Bronchial epithelial cell (primary cell): ENCODE data around the gene SHROOM3. TPM values are rescaled to one million over a fixed set of nuclear protein-coding genes. Genes with fewer than 3 reads are reported as not detected.

Experiments
- DNase-seq: peaks from one replicate; pipeline ENCODE4 v3.0.0-alpha.2; 2010; ENCODE audit warnings: low read depth
- FAIRE-seq: peaks from 2 replicates; lab custom pipeline; 2011; peaks lifted over from hg19 to GRCh38; lab: Jason Lieb, UNC
- H3K27me3 ChIP-seq: 2 replicates; pipeline ENCODE4 v1.5.1; 2011; ENCODE audit warnings: low read length; ENCODE audit not compliant: control insufficient read depth, insufficient read depth
- H3K36me3 ChIP-seq: 2 replicates; pipeline ENCODE4 v1.5.1; 2011; ENCODE audit warnings: low read length; ENCODE audit not compliant: control insufficient read depth, insufficient read depth
- H3K4me3 ChIP-seq: 2 replicates; pipeline ENCODE4 v1.5.1; 2011; ENCODE audit warnings: mild to moderate bottlenecking, low read depth, low read length, control low read depth
- CTCF ChIP-seq: IDR thresholded peaks from 2 replicates; pipeline ENCODE4 v1.5.1; 2011; ENCODE audit warnings: mild to moderate bottlenecking, moderate library complexity, low read length, control low read depth, inconsistent platforms; ENCODE audit not compliant: insufficient read depth, severe bottlenecking
- total RNA-seq: library from RNA; depleted of rRNA; stranded (reverse); fragments of >200 nt; gene quantifications from 2 replicates; pipeline ENCODE4 v1.2.1, GENCODE V29; 2014

SHROOM3 gene
- total RNA-seq, 1 donor from 2014 or later = 6.3 TPM

DNA sequence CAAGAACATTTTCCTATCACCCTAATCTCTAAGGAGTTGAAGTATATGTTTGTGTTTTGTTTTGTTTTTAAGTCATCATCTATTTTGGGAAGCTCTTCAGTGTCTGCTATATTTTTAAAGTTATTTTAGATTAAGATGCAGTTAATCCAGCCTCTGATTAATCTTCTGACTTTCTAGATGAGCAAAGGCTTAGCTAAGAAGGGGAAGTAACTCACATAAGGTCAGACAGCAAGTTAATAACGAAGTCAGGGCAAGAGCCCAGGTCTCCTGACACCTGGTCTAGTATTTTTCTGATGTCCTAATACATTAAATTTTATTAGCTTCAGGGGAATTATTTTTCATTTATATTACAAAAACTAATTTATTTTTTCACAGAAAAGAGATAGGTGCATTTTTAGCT lies 294.4 kb downstream of the SHROOM3 start:
- no peak for TF ChIP-seq CTCF
- FAIRE-seq (no peak), DNase-seq (no peak)
- no peaks in the 10 kb centered on the region for H3K36me3 ChIP-seq
- no peaks in the 10 kb centered on the region for H3K27me3 ChIP-seq
- H3K4me3 ChIP-seq = no peak overlapping the region

GRCh38 chr4:76729980-76730379 lies 295.0 kb downstream of the SHROOM3 start:
- no peaks in the 10 kb centered on the region for H3K27me3 ChIP-seq
- H3K4me3 ChIP-seq = no peak overlapping the region
- DNase-seq (no peak), FAIRE-seq (no peak)
- no peak for TF ChIP-seq CTCF
- no peaks in the 10 kb centered on the region for H3K36me3 ChIP-seq

DNA sequence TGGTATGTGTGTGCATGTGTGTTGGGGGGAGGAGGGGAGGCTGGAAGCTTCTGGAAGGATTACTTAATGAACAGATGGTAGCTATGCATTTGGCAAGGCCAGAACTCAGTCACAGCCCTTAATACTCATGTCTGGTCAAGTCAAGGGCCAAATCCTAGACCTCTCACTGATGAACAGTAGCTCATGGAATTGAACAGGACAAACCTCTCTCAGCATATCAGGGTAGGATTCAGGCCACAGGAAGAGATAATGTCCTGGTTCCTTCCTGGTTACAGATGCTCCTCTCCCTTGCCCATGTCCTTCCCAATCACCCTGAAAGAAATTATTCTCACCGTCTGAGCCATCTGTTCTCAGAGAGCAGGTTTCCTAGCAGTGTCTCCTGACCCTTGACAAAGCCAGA lies 297.2 kb downstream of the SHROOM3 start:
- Histone ChIP-seq H3K27me3 (no peaks in the 10 kb centered on the region), H3K36me3 (no peaks in the 10 kb centered on the region), H3K4me3 (no peak overlapping the region)
- no peak for DNase-seq
- no peak for FAIRE-seq
- TF ChIP-seq CTCF = no peak

DNA sequence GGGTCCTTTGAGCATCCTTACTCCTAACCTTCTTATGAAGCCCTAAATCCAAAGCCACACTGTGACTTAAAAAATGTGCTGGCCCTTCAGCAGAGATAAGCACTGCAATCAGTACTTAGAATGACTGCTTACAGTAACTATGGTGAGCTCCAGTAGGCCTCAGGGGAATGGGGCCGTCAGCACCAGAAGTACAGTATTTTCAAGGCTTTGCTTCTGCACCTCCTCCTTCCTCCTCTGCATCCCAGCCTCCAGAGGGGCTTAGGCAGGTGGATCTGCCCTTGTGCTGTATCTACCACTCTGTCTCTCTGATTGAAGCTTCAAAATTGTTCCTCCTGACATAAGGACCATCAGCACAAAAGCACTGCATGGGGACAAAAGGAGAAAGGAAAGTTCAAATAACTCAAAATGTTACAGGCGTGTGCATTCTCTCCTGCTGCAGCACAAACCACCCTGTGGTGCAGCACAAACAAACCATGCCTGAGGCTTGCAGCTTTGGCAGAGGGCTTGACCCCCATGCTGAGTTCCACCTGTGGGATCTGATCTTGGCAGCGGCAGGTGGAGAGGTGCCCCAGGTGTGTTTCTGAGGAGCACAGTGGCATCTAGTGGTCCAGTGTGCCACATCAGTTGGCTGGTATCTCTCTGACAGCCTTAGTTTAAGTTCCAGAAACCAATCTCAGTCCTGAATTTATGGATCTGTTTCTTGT lies 298.2 kb downstream of the SHROOM3 start:
- DNase-seq (peak; percentile 28), FAIRE-seq (no peak)
- Histone ChIP-seq H3K27me3 (no peaks in the 10 kb centered on the region), H3K4me3 (no peak overlapping the region), H3K36me3 (no peaks in the 10 kb centered on the region)
- peak; percentile 50 for TF ChIP-seq CTCF

DNA sequence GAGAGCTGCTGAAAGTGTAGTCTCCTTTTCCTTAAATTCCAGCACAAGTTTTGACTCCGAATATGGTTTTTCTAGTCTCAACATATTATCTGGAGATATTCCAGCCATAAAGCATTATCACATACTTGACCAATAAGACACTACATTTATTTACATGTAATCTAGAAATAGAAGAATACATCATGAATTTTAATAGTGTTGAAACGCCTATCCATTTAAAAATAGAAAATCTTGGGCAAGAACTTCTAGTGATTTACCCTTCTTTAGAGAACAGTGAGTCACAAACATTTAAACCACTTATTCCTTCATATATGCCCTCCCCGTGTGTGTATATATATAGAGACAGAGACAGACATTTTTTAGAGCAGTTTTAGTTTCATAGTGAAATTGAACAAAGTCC lies 301.4 kb downstream of the SHROOM3 start:
- FAIRE-seq = no peak
- DNase-seq = no peak
- H3K36me3 ChIP-seq = peaks cover 12% of the 10 kb centered on the region
- TF ChIP-seq CTCF = no peak
- H3K27me3 ChIP-seq = no peaks in the 10 kb centered on the region
- H3K4me3 ChIP-seq = no peak overlapping the region

DNA sequence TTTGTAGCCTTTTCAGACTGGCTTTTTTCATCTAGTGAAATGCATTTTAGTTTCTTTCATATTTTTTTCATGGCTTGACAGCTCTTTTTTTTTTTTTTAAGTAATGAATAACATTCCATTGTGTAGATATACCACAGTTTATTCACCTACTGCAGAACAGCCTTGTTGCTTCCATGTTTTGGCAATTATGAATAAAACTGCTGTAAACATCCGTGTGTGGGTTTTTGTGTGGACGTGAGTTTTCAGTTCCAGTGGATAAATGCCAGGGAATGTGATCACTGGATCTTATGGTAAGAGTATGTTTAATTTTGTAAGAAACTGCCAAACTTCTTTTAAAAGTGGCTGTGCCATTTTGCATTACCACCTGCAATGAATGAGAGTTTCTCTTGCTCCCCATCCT lies 302.2 kb downstream of the SHROOM3 start:
- Histone ChIP-seq H3K36me3 (peaks cover 12% of the 10 kb centered on the region), H3K4me3 (no peak overlapping the region), H3K27me3 (no peaks in the 10 kb centered on the region)
- FAIRE-seq (no peak), DNase-seq (no peak)
- no peak for TF ChIP-seq CTCF
